ENCODE measurements around the gene SLC36A1.
"Not testable (repeated sequence)": the region's sequence is repeated elsewhere in the genome, so short reads cannot be mapped to it uniquely, and the experiment has no call there.

The SLC36A1 gene

GRCh38 chr5:151504006-151504405 is 56.6 kb downstream of the SLC36A1 start:
- peak; percentile 26 for DNase-seq (ENCODE audit: low read depth)
- H3K4me3 ChIP-seq (ENCODE audit: low read depth, low read length) = no peak overlapping the region
- no peak for TF ChIP-seq CTCF (IDR thresholded peaks at IDR 0.05; ENCODE audit: insufficient read depth, low read depth, low read length, missing control alignments)

GRCh38 chr5:151508308-151508707 is 60.9 kb downstream of the SLC36A1 start:
- not testable (repeated sequence) for H3K4me3 ChIP-seq (ENCODE audit: low read depth, low read length); DNase-seq (ENCODE audit: low read depth)

- no peak overlapping the region for H3K4me3 ChIP-seq (ENCODE audit: low read depth, low read length)
- DNase-seq (ENCODE audit: low read depth) = no peak
- no peak for TF ChIP-seq CTCF (IDR thresholded peaks at IDR 0.05; ENCODE audit: insufficient read depth, low read depth, low read length, missing control alignments)
These were observed 61.8 kb downstream of the SLC36A1 start for GRCh38 chr5:151509231-151509630.

GRCh38 chr5:151509836-151510235 is 62.4 kb downstream of the SLC36A1 start:
- no peak overlapping the region for H3K4me3 ChIP-seq (ENCODE audit: low read depth, low read length)
- TF ChIP-seq CTCF (IDR thresholded peaks at IDR 0.05; ENCODE audit: insufficient read depth, low read depth, low read length, missing control alignments) = no peak
- no peak for DNase-seq (ENCODE audit: low read depth)

GRCh38 chr5:151517122-151517920 is 69.9 kb downstream of the SLC36A1 start:
- H3K4me3 ChIP-seq (ENCODE audit: low read depth, low read length) = no peak overlapping the region
- no peak for TF ChIP-seq CTCF (IDR thresholded peaks at IDR 0.05; ENCODE audit: insufficient read depth, low read depth, low read length, missing control alignments)
- DNase-seq (ENCODE audit: low read depth) = no peak

GRCh38 chr5:151520294-151520693 is 72.9 kb downstream of the SLC36A1 start:
- no peak overlapping the region for H3K4me3 ChIP-seq (ENCODE audit: low read depth, low read length)
- TF ChIP-seq CTCF (IDR thresholded peaks at IDR 0.05; ENCODE audit: insufficient read depth, low read depth, low read length, missing control alignments) = no peak
- no peak for DNase-seq (ENCODE audit: low read depth)

GRCh38 chr5:151522226-151522625 is 74.8 kb downstream of the SLC36A1 start:
- no peak for TF ChIP-seq CTCF (IDR thresholded peaks at IDR 0.05; ENCODE audit: insufficient read depth, low read depth, low read length, missing control alignments)
- DNase-seq (ENCODE audit: low read depth) = no peak
- no peak overlapping the region for H3K4me3 ChIP-seq (ENCODE audit: low read depth, low read length)

Data from GM12865 (cell line).